ENCODE data around the gene HLA-DOA.

HLA-DOA gene

DNA sequence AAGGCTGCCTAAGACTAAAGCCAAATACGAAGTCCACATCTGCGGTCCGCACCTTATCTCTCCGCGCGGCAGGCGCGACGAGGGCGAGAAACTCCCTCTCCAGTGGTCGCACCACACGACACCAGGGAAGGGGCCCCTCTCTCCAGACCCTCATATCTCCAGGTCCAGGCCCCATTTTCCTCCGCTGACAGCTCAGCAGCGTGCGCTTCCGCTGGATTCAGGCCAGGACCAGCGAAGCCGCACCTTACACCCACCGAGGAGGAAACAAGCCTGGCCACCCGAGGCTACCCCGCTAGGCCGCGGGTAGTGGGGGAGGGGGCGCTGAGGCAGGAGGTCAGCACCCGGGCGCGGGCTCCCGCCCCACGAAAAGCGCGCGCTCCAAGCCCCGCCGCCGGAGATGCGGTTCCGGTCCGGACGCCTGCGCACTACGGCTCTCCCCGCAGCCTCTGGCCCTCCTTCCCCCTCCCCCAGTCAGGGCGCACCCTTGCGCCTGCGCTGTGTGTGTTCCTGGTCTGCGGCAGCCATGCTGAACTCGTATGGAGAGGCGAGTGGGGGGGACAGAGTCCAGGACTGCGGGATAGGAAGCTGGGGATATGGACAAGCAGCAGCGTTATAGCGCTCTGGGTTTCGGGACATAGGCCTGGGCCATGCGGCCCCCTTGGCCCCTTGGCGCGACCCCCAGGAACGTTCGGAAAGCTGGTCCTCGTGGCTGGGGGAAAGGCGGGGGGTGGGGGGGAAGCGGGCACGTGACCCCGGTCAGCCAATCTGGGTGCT lies 41.1 kb downstream of the HLA-DOA start, which contains the start of gene BRD2:
BRD2 (plus strand) TSS at position 502 of the 774 bp plus-strand sequence. CDS start 4,305 bp downstream, outside the sequence.
- peak; percentile 41 for ATAC-seq

GRCh38 chr6:32967151-32968091 lies 42.0 kb downstream of the HLA-DOA start:
- ATAC-seq = no peak
- TF ChIP-seq ZFP30 (CRISPR knock-in tag; IDR thresholded peaks at IDR 0.05) (no peak), ESRRG (CRISPR knock-in tag; IDR thresholded peaks at IDR 0.05) (no peak), ZFP3 (CRISPR knock-in tag; IDR thresholded peaks at IDR 0.05) (no peak), ZC3H10 (CRISPR knock-in tag; IDR thresholded peaks at IDR 0.05) (no peak), TCF4 (CRISPR knock-in tag; IDR thresholded peaks at IDR 0.05; ENCODE audit: borderline replicate concordance) (no peak), RARB (CRISPR knock-in tag; IDR thresholded peaks at IDR 0.05) (no peak), TSHZ2 (CRISPR knock-in tag; IDR thresholded peaks at IDR 0.05) (no peak), GLIS3 (CRISPR knock-in tag; IDR thresholded peaks at IDR 0.05) (no peak), TOX (CRISPR knock-in tag; IDR thresholded peaks at IDR 0.05; ENCODE audit: borderline replicate concordance) (no peak), ZNF8 (CRISPR knock-in tag; IDR thresholded peaks at IDR 0.05) (no peak), SNAI2 (CRISPR knock-in tag; IDR thresholded peaks at IDR 0.05) (no peak), ARNTL (CRISPR knock-in tag; IDR thresholded peaks at IDR 0.05; ENCODE audit: borderline replicate concordance, low read depth) (no peak), ZNF70 (CRISPR knock-in tag; IDR thresholded peaks at IDR 0.05) (no peak), OSR1 (CRISPR knock-in tag; IDR thresholded peaks at IDR 0.05) (no peak), PATZ1 (CRISPR knock-in tag; IDR thresholded peaks at IDR 0.05; ENCODE audit: borderline replicate concordance) (no peak), CSDC2 (CRISPR knock-in tag; IDR thresholded peaks at IDR 0.05) (no peak), PPARA (CRISPR knock-in tag; IDR thresholded peaks at IDR 0.05; ENCODE audit: borderline replicate concordance) (no peak), ISL1 (CRISPR knock-in tag; IDR thresholded peaks at IDR 0.05) (no peak)
- TF ChIP-seq, protein P1, sequence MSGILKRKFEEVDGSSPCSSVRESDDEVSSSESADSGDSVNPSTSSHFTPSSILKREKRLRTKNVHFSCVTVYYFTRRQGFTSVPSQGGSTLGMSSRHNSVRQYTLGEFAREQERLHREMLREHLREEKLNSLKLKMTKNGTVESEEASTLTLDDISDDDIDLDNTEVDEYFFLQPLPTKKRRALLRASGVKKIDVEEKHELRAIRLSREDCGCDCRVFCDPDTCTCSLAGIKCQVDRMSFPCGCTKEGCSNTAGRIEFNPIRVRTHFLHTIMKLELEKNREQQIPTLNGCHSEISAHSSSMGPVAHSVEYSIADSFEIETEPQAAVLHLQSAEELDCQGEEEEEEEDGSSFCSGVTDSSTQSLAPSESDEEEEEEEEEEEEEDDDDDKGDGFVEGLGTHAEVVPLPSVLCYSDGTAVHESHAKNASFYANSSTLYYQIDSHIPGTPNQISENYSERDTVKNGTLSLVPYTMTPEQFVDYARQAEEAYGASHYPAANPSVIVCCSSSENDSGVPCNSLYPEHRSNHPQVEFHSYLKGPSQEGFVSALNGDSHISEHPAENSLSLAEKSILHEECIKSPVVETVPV (CRISPR knock-in tag; IDR thresholded peaks at IDR 0.05) = no peak

More for the DNA sequence above, 41.1 kb downstream of the HLA-DOA start, which contains the start of gene BRD2:
- TF ChIP-seq ZNF8 (CRISPR knock-in tag; IDR thresholded peaks at IDR 0.05) (no peak), TSHZ2 (CRISPR knock-in tag; IDR thresholded peaks at IDR 0.05) (0 out of 2 replicates have a peak, but pooled peaks have one; percentile 53)

DNA sequence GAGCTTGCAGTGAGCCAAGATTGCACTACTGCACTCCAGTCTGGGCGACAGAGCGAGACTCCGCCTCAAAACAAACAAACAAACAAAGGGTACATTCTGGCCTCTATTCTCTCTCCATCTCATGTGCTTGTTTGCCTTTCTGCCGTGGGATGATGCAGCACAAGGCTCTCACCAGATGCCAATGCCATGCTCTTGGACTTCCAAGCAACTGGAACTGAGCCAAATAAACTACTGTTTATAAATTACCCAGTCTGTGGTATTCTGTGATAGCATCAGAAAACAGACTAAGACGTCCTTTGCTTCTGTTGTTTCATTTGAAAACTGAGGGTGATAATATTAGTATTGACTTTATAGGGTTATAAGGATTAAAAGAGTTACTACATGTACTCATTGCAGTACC lies 44.6 kb downstream of the HLA-DOA start:
- no peak for ATAC-seq
- TF ChIP-seq BACH2 (CRISPR knock-in tag; IDR thresholded peaks at IDR 0.05; ENCODE audit: borderline replicate concordance) (no peak), ZC3H10 (CRISPR knock-in tag; IDR thresholded peaks at IDR 0.05) (no peak)

Measured in SK-N-SH treated with all-trans-retinoic acid at 6 μM for 48 hours (cell line).